GM06990 (cell line): Measurements from ENCODE around the gene EZR.

Experiments
- DNase-seq: peaks from one replicate; pipeline ENCODE4 v3.0.0-alpha.2; 2011; ENCODE audit not compliant: insufficient read length; ENCODE audit errors: extremely low read depth
- H3K27me3 ChIP-seq: replicated peaks from 2 replicates; pipeline ENCODE4 v1.6.0; 2011; ENCODE audit warnings: low read length; ENCODE audit not compliant: control insufficient read depth, insufficient read depth
- H3K36me3 ChIP-seq: 2 replicates; pipeline ENCODE4 v1.5.1; 2011; ENCODE audit warnings: low read length; ENCODE audit not compliant: control insufficient read depth, insufficient read depth
- H3K4me3 ChIP-seq: replicated peaks from 2 replicates; pipeline ENCODE4 v1.5.1; 2011; ENCODE audit warnings: low read depth, mild to moderate bottlenecking, control low read depth, low read length
- CTCF ChIP-seq: IDR thresholded peaks from 2 replicates; pipeline ENCODE4 v1.5.1; 2011; ENCODE audit warnings: low read length, control low read depth, mild to moderate bottlenecking, inconsistent platforms; ENCODE audit not compliant: insufficient read depth, poor library complexity, severe bottlenecking

EZR gene

GRCh38 chr6:158756977-158757752 is 62.0 kb downstream of the EZR start:
- no peak for TF ChIP-seq CTCF
- H3K27me3 ChIP-seq = no peaks in the 10 kb centered on the region
- no peaks in the 10 kb centered on the region; the same call in 1 of the 2 replicates for H3K36me3 ChIP-seq
- no peak overlapping the region for H3K4me3 ChIP-seq
- no peak for DNase-seq

GRCh38 chr6:158756126-158756525 is 63.0 kb downstream of the EZR start:
- Histone ChIP-seq H3K4me3 (no peak overlapping the region), H3K36me3 (no peaks in the 10 kb centered on the region; the same call in 1 of the 2 replicates)
- TF ChIP-seq CTCF = no peak

GRCh38 chr6:158755636-158756035 is 63.5 kb downstream of the EZR start:
- H3K27me3 ChIP-seq = no peaks in the 10 kb centered on the region
- H3K36me3 ChIP-seq = no peaks in the 10 kb centered on the region; the same call in 1 of the 2 replicates
- H3K4me3 ChIP-seq = no peak overlapping the region
- no peak for TF ChIP-seq CTCF
- DNase-seq = no peak

More at GRCh38 chr6:158756126-158756525, 63.0 kb downstream of the EZR start:
- H3K27me3 ChIP-seq = no peaks in the 10 kb centered on the region
- DNase-seq = no peak

GRCh38 chr6:158754738-158755137 is 64.4 kb downstream of the EZR start:
- H3K4me3 ChIP-seq = no peak overlapping the region
- no peak for DNase-seq
- H3K36me3 ChIP-seq = no peaks in the 10 kb centered on the region; the same call in 1 of the 2 replicates
- no peaks in the 10 kb centered on the region for H3K27me3 ChIP-seq
- no peak for TF ChIP-seq CTCF

- no peak overlapping the region for H3K4me3 ChIP-seq
- H3K27me3 ChIP-seq = no peaks in the 10 kb centered on the region
- no peak for DNase-seq
- no peaks in the 10 kb centered on the region; the same call in 1 of the 2 replicates for H3K36me3 ChIP-seq
- no peak for TF ChIP-seq CTCF
These were observed 65.4 kb downstream of the EZR start for GRCh38 chr6:158753811-158754210.
